ENCODE measurements around the gene KIRREL1.

The KIRREL1 gene

GRCh38 chr1:158026651-158027050 lies 33.2 kb downstream of the KIRREL1 start:
- DNase-seq (ENCODE audit: low read depth), result no peak
- no peak for TF ChIP-seq CTCF (IDR thresholded peaks at IDR 0.05; ENCODE audit: insufficient read depth, low read depth, low read length, missing control alignments)
- no peak overlapping the region for H3K4me3 ChIP-seq (ENCODE audit: low read depth, low read length)

- no peak overlapping the region for H3K4me3 ChIP-seq (ENCODE audit: low read depth, low read length)
- no peak for DNase-seq (ENCODE audit: low read depth)
Measured at GRCh38 chr1:158027508-158027907, 34.1 kb downstream of the KIRREL1 start.

GRCh38 chr1:158028969-158029368 lies 35.5 kb downstream of the KIRREL1 start:
- no peak for TF ChIP-seq CTCF (IDR thresholded peaks at IDR 0.05; ENCODE audit: insufficient read depth, low read depth, low read length, missing control alignments)
- no peak for DNase-seq (ENCODE audit: low read depth)

More at GRCh38 chr1:158027508-158027907, 34.1 kb downstream of the KIRREL1 start:
- no peak for TF ChIP-seq CTCF (IDR thresholded peaks at IDR 0.05; ENCODE audit: insufficient read depth, low read depth, low read length, missing control alignments)

GRCh38 chr1:158035014-158035413 lies 41.6 kb downstream of the KIRREL1 start:
- DNase-seq (ENCODE audit: low read depth), result no peak
- no peak overlapping the region for H3K4me3 ChIP-seq (ENCODE audit: low read depth, low read length)
- TF ChIP-seq CTCF (IDR thresholded peaks at IDR 0.05; ENCODE audit: insufficient read depth, low read depth, low read length, missing control alignments), result no peak

More at GRCh38 chr1:158028969-158029368, 35.5 kb downstream of the KIRREL1 start:
- H3K4me3 ChIP-seq (ENCODE audit: low read depth, low read length), result no peak overlapping the region

- peak; percentile 31 for DNase-seq (ENCODE audit: low read depth)
- no peak overlapping the region for H3K4me3 ChIP-seq (ENCODE audit: low read depth, low read length)
Measured at GRCh38 chr1:158035976-158036583, 42.6 kb downstream of the KIRREL1 start.

GRCh38 chr1:158037008-158037865 lies 43.8 kb downstream of the KIRREL1 start:
- DNase-seq (ENCODE audit: low read depth), result no peak
- no peak for TF ChIP-seq CTCF (IDR thresholded peaks at IDR 0.05; ENCODE audit: insufficient read depth, low read depth, low read length, missing control alignments)

More at GRCh38 chr1:158035976-158036583, 42.6 kb downstream of the KIRREL1 start:
- peak; percentile 50 for TF ChIP-seq CTCF (IDR thresholded peaks at IDR 0.05; ENCODE audit: insufficient read depth, low read depth, low read length, missing control alignments)

More at GRCh38 chr1:158037008-158037865, 43.8 kb downstream of the KIRREL1 start:
- H3K4me3 ChIP-seq (ENCODE audit: low read depth, low read length), result no peak overlapping the region

Measured in GM12865 (cell line).